Activated CD8-positive, alpha-beta T cell treated with anti-CD3 and anti-CD28 coated beads, Interleukin-2, amount 10 ng/mL, durations not matched to agents 7 days and 5 days (primary cell): ENCODE measurements around the gene C14orf39. TPM values are rescaled to one million over a fixed set of nuclear protein-coding genes. Genes with fewer than 3 reads are reported as not detected.

Experiments used
- ATAC-seq: fragments of 150-1000 bp; cut with Tn5 transposase; one replicate; pipeline ENCODE4 v1.10.0; 2021; ENCODE audit warnings: moderate library complexity
- CTCF ChIA-PET: fragments of 350-600 bp; sonication (Branson Sonifier 250); formaldehyde crosslinking; loops from one replicate; lab custom pipeline; 2021; ENCODE audit warnings: antibody characterized with exemption; lab: Charles Lee
- POLR2A ChIA-PET: fragments of 350-600 bp; sonication (Branson Sonifier 250); formaldehyde crosslinking; loops from one replicate; lab custom pipeline; 2021; ENCODE audit warnings: antibody characterized with exemption; lab: Charles Lee
- DNase-seq: peaks from one replicate; pipeline ENCODE4 v3.0.0-alpha.2; 2020
- H3K27ac Mint-ChIP-seq: one replicate; pipeline ENCODE4 v1.8.0; 2021; ENCODE audit warnings: mild to moderate bottlenecking, mixed read lengths
- H3K27me3 Mint-ChIP-seq: one replicate; pipeline ENCODE4 v1.8.0; 2021; ENCODE audit warnings: low read depth, mixed read lengths
- H3K36me3 Mint-ChIP-seq: one replicate; pipeline ENCODE4 v1.8.0; 2021; ENCODE audit warnings: low read depth, mixed read lengths
- H3K4me1 Mint-ChIP-seq: one replicate; pipeline ENCODE4 v1.8.0; 2021; ENCODE audit warnings: low read depth, mixed read lengths
- H3K4me3 Mint-ChIP-seq: one replicate; pipeline ENCODE4 v1.8.0; 2021; ENCODE audit warnings: mild to moderate bottlenecking, mixed read lengths
- H3K9me3 Mint-ChIP-seq: one replicate; pipeline ENCODE4 v1.8.0; 2022; ENCODE audit warnings: mixed read lengths; ENCODE audit not compliant: insufficient read depth
- total RNA-seq, 2 experiments: library from RNA; stranded (reverse); gene quantifications; one replicate each; pipeline ENCODE4 v1.2.3, GENCODE V29; 2021

The C14orf39 gene, protein sequence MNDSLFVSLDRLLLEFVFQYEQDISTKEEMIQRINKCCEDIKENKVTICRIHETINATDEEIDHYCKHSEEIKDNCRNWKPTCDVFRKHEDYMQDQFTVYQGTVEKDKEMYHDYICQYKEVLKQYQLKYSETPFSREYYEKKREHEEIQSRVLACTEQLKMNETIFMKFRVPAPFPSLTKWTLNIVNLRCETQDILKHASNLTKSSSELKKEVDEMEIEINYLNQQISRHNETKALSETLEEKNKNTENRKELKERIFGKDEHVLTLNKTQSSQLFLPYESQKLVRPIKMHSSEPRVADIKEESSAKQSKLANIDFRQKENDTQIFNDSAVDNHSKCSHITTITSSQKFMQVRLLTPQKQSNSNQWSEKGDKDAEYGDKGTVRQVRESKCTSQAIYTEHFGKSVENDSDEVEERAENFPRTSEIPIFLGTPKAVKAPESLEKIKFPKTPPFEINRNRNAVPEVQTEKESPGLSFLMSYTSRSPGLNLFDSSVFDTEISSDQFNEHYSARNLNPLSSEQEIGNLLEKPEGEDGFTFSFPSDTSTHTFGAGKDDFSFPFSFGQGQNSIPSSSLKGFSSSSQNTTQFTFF
- not detected for total RNA-seq

DNA sequence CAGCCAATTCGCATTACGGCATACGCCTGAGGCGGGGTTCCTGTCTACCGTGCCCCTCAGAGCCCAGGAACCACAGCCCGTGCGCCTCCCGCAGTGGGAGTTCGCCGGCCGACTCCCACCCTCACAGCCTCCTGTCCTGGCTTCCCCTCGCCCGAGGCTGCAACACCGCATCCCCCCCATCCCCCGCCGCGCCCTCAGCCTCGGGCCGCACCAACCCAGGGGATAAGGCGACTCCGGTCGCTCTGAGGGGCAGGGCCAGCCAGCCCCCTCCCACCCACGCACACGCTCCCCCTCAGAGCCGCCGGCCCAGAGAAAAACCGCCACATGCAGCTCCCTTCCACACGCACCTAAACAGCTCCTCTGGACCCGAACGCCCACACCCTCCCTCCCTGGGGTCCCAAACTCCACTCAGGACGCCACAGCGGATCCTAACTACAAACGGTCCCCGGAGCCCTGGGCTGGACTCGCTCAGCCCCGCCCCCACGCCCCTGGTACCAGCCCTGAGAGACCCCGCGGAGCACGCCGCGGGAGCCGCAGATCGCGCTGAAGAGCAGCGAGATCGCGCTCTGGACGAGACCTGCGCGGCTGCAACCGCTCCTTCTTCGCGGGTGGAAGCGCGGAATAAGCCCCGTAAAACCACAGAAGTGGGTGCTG, at the start of gene C14orf39:
Gene C14orf39 (minus strand): TSS at position 466 of the 654 bp plus-strand sequence. CDS start 985 bp downstream, outside the sequence.
- ATAC-seq (peak; percentile 44), DNase-seq (peak; percentile 23)
- H3K27me3 Mint-ChIP-seq: peaks cover 25% of the 10 kb centered on the region
- H3K9me3 Mint-ChIP-seq: peaks cover 2% of the 10 kb centered on the region
- CTCF ChIA-PET: no interaction called here
- no peaks in the 10 kb centered on the region for H3K36me3 Mint-ChIP-seq
- peaks cover 4% of the 10 kb centered on the region for H3K4me1 Mint-ChIP-seq
- H3K27ac Mint-ChIP-seq: no peak within 1 kb of the TSS
- peak within 1 kb of the TSS; percentile 20 for H3K4me3 Mint-ChIP-seq
- POLR2A ChIA-PET: no interaction called here

DNA sequence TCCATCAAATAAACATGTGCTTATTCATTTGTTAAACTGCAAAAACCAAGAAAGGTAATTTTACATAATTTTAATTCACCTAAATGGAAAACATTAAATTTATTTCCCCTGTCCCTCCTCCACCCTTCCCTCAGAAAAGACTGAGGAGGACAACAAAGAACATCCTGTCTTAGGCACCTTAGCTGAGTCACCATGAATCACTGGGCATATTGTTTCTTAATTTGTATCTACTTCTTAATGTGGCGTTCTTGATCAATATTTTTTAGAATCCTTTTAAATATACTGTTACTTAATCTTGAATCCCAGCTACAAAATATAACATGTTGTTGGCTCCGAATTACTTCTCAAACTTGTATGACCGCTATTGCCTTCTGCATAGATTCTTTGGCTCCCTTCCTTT, 46.6 kb upstream of the C14orf39 start:
- H3K4me1 Mint-ChIP-seq: no peaks in the 10 kb centered on the region
- H3K4me3 Mint-ChIP-seq: no peak overlapping the region
- no peak for ATAC-seq

DNA sequence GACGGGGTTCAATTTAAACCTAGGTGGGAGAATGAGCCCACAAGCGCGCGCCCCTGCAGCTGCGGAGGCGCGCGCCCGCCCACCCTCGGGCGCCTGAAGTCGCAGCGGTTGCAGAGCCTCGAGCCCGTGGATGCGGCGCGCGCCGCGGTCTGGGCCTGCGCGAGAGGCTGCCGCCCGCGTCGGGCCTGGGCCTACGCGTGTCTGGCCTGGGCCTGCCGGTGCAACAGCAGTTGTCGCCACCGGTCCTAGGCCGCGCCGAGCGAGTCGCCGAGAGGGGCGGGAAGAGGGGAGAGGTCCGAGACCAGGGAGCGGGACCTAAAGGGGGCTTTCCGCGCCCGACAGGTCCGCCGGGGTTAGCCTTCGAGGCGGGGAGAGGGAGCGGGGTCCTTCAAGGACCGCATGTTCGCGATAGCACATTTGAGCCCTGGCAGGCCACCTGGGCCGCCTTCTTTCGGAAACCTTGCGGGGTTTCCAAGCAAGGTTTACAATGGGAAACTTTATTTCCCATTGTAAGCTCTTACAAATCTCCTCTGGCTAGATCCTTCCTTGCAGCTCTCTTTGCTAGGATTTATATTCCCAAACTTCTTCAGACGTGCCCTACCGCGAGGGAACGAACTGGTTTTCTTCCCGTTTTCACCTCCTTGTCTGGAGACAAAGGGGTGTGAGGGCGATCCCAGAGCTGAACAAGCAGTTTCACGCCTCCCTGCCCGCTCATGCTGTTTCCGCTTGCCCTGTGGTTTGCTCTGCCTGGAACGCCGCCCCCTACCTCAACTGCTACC, 29.8 kb upstream of the C14orf39 start:
- Mint-ChIP-seq H3K4me1 (peaks cover 9% of the 10 kb centered on the region), H3K27me3 (peaks cover 58% of the 10 kb centered on the region), H3K9me3 (no peaks in the 10 kb centered on the region), H3K36me3 (peaks cover 1% of the 10 kb centered on the region), H3K4me3 (peak overlapping the region; percentile 19), H3K27ac (peak overlapping the region; percentile 28)
- DNase-seq (no peak), ATAC-seq (peak; percentile 30)
- ChIA-PET CTCF (interaction anchor here (0.8 to 1.2 kb wide), 2 partner anchors 166 to 184 kb away, joined by 3 to 6 read pairs; no protein-coding TSS in a partner anchor), POLR2A (no interaction called here)

More for the DNA sequence above, 46.6 kb upstream of the C14orf39 start:
- Mint-ChIP-seq H3K27ac (no peak overlapping the region), H3K36me3 (no peaks in the 10 kb centered on the region), H3K27me3 (peaks cover 14% of the 10 kb centered on the region), H3K9me3 (no peaks in the 10 kb centered on the region)
- DNase-seq: no peak
- POLR2A ChIA-PET: no interaction called here
- CTCF ChIA-PET: no interaction called here

DNA sequence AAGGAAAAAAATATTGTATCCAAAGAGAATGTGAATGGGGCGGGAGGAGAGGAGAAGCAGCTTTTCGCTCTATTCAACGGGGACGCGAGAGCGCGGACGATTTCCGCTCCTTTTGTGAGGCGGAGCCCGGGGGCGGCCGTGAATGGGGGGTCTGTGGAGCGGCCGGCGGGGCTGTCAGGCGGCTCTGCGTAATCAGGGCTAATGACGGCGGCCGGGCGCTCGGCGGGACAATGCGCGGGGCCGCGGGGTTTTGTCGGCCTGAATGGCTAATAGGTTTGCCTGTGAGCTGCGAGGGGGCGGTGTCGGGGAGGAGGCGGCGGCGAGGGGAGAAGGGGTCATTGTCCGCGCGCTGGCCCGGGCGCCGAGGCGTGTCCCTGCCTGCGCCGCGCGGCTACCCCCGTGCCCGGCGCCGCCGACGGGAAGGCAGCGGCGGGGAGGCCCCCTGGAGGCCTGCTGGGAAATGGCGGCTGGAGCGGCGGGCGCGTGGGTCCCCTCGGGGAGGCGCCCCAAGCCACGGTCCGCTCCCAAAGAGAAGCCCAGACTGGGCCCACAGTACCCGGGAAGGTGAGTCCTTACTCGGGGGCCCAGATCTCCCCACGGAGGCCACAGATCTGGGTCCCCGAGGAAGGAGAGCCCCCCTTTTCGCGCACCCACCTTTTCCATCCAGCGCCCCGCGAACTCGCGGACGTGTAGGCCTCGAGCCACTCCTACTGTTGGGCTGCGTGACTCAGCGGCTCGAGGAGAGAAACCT, 29.1 kb upstream of the C14orf39 start:
- Mint-ChIP-seq H3K27me3 (peaks cover 60% of the 10 kb centered on the region), H3K4me3 (no peak overlapping the region), H3K4me1 (peaks cover 11% of the 10 kb centered on the region), H3K36me3 (peaks cover 1% of the 10 kb centered on the region), H3K27ac (no peak overlapping the region), H3K9me3 (no peaks in the 10 kb centered on the region)
- DNase-seq: no peak
- peak; percentile 36 for ATAC-seq
- ChIA-PET CTCF (interaction anchor here (1.1 kb wide), 1 partner anchor 187 kb away, joined by 3 read pairs; no protein-coding TSS in a partner anchor), POLR2A (no interaction called here)

DNA sequence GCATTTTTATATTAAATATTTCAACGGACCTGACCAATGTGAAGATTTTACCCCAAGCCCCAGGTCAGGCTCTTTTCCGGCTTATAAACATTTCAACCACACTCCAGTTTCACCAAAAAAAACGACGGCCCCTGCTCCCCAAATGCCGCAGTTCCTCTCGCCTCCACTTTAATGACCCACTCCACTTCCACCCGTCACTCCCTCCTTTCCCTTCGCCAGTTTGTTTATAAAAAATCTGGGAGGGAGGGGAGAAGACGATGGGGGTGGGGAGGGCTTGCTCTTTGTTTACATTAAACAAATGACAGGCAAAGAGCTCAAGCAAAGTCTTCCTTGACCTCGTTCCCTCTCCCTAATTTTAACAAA, 28.5 kb upstream of the C14orf39 start:
- DNase-seq (no peak), ATAC-seq (no peak)
- Mint-ChIP-seq H3K9me3 (no peaks in the 10 kb centered on the region), H3K4me1 (peaks cover 11% of the 10 kb centered on the region), H3K27ac (no peak overlapping the region), H3K27me3 (peaks cover 66% of the 10 kb centered on the region), H3K4me3 (no peak overlapping the region), H3K36me3 (peaks cover 1% of the 10 kb centered on the region)
- ChIA-PET POLR2A (no interaction called here), CTCF (interaction anchor here (1.1 to 1.2 kb wide), 2 partner anchors 186 to 224 kb away, joined by 3 read pairs; no protein-coding TSS in a partner anchor)

DNA sequence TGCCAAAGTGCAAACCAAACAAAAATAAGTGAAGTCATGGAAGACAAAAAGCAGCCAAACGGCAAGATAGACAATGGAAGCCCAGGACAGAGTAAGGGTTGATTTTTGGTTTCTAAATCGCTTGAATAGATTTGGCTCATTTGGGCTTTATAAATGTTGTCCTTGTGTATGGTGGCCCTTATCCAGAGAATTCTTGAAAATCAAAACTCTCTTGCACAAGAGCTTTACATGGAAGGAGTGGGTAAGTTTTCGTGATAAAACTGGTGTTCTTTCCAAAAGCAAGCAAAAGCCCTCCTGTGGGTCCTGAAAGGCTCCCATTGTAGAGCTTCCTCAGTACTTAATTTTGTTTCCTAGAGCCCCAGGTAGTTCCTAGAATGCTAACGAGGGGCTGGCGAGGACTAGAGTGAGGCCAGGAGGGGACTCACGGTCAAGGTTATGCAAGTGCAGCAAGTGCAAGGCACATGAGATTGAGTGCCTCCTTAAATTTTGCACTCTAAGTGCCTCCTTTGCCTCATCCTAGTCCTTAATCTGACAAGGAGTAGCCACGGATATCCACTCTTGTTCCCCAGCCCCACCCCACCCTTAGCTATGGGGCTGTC, 27.2 kb upstream of the C14orf39 start:
- no peak overlapping the region for H3K27ac Mint-ChIP-seq
- H3K9me3 Mint-ChIP-seq: no peaks in the 10 kb centered on the region
- ATAC-seq: no peak
- no peak overlapping the region for H3K4me3 Mint-ChIP-seq
- peaks cover 74% of the 10 kb centered on the region for H3K27me3 Mint-ChIP-seq
- no peak for DNase-seq
- peaks cover 4% of the 10 kb centered on the region for H3K36me3 Mint-ChIP-seq
- CTCF ChIA-PET: interaction anchor here (1.2 kb wide), 1 partner anchor 222 kb away, joined by 3 read pairs; no protein-coding TSS in a partner anchor
- POLR2A ChIA-PET: no interaction called here
- H3K4me1 Mint-ChIP-seq: peaks cover 13% of the 10 kb centered on the region

DNA sequence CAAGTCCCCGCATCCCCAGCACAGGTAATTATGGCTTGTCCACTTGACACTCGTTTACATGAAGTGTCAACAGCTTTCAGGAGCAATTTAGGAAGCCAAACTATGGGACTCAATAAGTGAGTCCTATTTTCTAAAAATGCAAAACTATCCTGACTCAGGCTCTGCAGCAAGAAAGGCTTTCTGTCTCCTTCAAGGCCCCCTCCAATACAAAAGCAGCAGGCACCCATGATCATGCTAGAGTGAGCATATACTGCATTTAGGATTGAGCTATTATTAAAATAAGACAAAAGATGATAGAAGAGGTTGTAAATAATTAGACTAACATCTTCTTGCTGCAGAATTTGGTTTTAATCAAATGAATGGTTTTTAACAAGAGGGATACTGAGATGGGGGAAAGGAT, 26.3 kb upstream of the C14orf39 start:
- ATAC-seq (no peak), DNase-seq (no peak)
- Mint-ChIP-seq H3K27ac (no peak overlapping the region), H3K9me3 (no peaks in the 10 kb centered on the region), H3K4me1 (peaks cover 17% of the 10 kb centered on the region), H3K4me3 (no peak overlapping the region), H3K36me3 (peaks cover 6% of the 10 kb centered on the region), H3K27me3 (peaks cover 77% of the 10 kb centered on the region)
- POLR2A ChIA-PET: no interaction called here
- CTCF ChIA-PET: no interaction called here

DNA sequence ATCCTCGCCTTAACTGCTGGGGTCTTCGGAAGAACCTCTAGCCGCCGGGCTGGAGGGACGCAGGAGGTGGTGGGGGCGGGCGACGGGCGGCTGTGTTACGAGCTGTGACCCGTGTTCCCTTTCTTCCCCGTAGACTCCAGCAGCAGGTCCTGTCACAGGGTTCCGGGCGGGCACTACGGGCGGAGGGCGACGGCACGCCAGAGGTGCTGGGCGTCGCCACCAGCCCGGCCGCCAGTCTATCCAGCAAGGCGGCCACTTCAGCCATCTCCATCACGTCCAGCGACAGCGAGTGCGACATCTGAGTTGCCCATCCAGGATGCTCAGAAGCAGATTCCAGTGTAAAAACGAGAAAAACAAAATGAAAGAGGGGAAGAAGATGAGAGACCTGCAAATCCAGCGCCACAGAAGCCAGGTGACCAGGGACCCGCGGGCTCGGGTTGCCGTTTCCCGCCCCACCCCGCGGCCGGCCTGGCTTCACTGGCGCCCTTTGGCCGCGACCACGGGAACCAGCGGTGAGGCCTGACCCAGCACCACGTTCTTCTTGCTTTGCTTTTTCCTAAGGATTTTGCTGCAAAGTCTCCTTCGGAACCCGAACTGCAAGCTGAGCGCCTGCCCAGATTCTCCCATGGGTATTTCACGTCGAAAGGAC, 25.2 kb upstream of the C14orf39 start:
- Mint-ChIP-seq H3K4me1 (peaks cover 14% of the 10 kb centered on the region), H3K27ac (no peak overlapping the region), H3K4me3 (peak overlapping the region; percentile 5), H3K9me3 (no peaks in the 10 kb centered on the region), H3K36me3 (peaks cover 6% of the 10 kb centered on the region), H3K27me3 (peaks cover 76% of the 10 kb centered on the region)
- ChIA-PET CTCF (no interaction called here), POLR2A (no interaction called here)
- DNase-seq: no peak
- ATAC-seq: no peak

DNA sequence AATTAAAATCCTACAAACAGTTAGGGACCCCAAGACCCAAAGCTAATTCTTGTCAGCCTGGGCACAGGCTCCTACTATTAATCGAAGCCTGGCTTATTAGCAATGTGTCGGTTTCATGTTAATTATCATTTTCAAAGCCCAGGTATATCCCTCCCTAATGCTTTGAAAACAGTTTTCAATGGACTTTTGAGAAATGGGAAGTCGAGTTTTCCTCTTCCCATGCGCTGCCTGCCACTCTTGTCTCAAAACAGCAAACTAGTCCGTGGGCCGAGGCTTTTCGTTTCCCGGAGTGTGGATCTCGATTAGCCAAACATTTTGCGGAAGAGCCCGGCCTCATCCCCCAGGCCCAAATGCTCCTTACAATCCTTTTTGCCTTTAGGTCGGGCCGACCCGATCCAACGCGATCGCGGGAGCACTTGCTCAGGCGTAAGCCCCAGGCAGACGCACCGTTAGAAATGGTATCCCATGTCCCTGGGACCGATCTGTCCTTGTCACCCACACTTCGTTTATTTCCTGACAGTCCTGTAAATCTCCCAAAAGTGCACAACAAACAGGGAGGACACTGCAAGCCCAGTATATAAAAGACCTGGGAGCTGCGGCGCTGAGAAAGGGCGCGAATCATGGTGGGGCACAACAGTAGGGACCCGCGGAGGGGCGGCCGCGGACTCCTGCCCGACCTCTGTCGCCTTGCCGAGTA, 24.5 kb upstream of the C14orf39 start:
- DNase-seq (no peak), ATAC-seq (no peak)
- peaks cover 76% of the 10 kb centered on the region for H3K27me3 Mint-ChIP-seq
- ChIA-PET POLR2A (no interaction called here), CTCF (no interaction called here)
- H3K4me1 Mint-ChIP-seq: peaks cover 12% of the 10 kb centered on the region
- no peaks in the 10 kb centered on the region for H3K9me3 Mint-ChIP-seq
- H3K27ac Mint-ChIP-seq: no peak overlapping the region
- no peak overlapping the region for H3K4me3 Mint-ChIP-seq
- peaks cover 6% of the 10 kb centered on the region for H3K36me3 Mint-ChIP-seq
